GM15510 (cell line): ENCODE measurements around the gene CAND2.

Experiments
- POLR2A ChIP-seq: IDR thresholded peaks from 3 replicates; pipeline ENCODE4 v1.6.1; 2011; ENCODE audit warnings: borderline replicate concordance; ENCODE audit not compliant: insufficient read length; ENCODE audit errors: extremely low read depth

The CAND2 gene

GRCh38 chr3:12841970-12842328 is 45.5 kb downstream of the CAND2 start:
- TF ChIP-seq POLR2A = no peak

- no peak for TF ChIP-seq POLR2A
These were observed 46.0 kb downstream of the CAND2 start for GRCh38 chr3:12842469-12842868.

- TF ChIP-seq POLR2A = no peak
These were observed 49.3 kb downstream of the CAND2 start for GRCh38 chr3:12845811-12846210.

- TF ChIP-seq POLR2A = no peak
These were observed 55.7 kb downstream of the CAND2 start for GRCh38 chr3:12852201-12852600.

- TF ChIP-seq POLR2A = no peak
These were observed 58.1 kb downstream of the CAND2 start for GRCh38 chr3:12854565-12854964.

- TF ChIP-seq POLR2A = no peak
These were observed 60.1 kb downstream of the CAND2 start for GRCh38 chr3:12856626-12857025.

GRCh38 chr3:12859840-12860239 is 63.4 kb downstream of the CAND2 start:
- TF ChIP-seq POLR2A = no peak

GRCh38 chr3:12861611-12862010 is 65.1 kb downstream of the CAND2 start:
- no peak for TF ChIP-seq POLR2A

GRCh38 chr3:12862387-12862786 is 65.9 kb downstream of the CAND2 start:
- TF ChIP-seq POLR2A = no peak

- TF ChIP-seq POLR2A = no peak
These were observed 68.8 kb downstream of the CAND2 start for GRCh38 chr3:12865271-12865670.

GRCh38 chr3:12866836-12867235 is 70.4 kb downstream of the CAND2 start:
- TF ChIP-seq POLR2A = no peak

- no peak for TF ChIP-seq POLR2A
These were observed 71.9 kb downstream of the CAND2 start for GRCh38 chr3:12868039-12869034.

- no peak for TF ChIP-seq POLR2A
These were observed 72.6 kb downstream of the CAND2 start for GRCh38 chr3:12869035-12869621.

- TF ChIP-seq POLR2A = no peak
These were observed 74.5 kb downstream of the CAND2 start for GRCh38 chr3:12870942-12871341.

GRCh38 chr3:12871404-12871983 is 75.0 kb downstream of the CAND2 start:
- no peak for TF ChIP-seq POLR2A
